Activated naive CD4-positive, alpha-beta T cell treated with Interleukin-2 at 50 U/mL for 16 hours (primary cell): ENCODE results near the gene AQP12A.

Experiments used
- DNase-seq: peaks from one replicate; pipeline ENCODE4 v3.0.0-alpha.2; 2020

Gene AQP12A

DNA sequence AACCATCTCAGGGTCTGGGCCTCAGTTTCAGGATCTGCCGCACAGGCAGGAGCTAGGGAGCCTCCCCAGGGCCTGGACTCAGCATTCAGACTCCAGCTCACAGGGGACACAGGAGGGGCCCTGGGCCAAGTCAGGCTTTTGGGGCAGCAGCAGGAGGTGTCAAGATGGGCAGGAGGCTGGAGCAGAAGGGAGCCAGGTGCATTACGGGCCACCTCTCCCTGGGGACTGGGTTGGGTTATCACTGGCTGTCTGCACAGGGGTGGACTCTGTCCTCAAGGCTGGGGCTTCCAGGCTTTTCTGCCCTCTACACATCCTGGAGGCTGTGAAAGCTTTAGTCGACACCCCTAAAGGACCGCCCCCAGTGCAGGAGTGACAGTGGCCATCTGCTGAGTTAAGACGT lies 20.0 kb downstream of the AQP12A start:
- DNase-seq: no peak

GRCh38 chr2:240712121-240712520 lies 20.5 kb downstream of the AQP12A start:
- DNase-seq: no peak

GRCh38 chr2:240713071-240713927 lies 21.6 kb downstream of the AQP12A start:
- no peak for DNase-seq

DNA sequence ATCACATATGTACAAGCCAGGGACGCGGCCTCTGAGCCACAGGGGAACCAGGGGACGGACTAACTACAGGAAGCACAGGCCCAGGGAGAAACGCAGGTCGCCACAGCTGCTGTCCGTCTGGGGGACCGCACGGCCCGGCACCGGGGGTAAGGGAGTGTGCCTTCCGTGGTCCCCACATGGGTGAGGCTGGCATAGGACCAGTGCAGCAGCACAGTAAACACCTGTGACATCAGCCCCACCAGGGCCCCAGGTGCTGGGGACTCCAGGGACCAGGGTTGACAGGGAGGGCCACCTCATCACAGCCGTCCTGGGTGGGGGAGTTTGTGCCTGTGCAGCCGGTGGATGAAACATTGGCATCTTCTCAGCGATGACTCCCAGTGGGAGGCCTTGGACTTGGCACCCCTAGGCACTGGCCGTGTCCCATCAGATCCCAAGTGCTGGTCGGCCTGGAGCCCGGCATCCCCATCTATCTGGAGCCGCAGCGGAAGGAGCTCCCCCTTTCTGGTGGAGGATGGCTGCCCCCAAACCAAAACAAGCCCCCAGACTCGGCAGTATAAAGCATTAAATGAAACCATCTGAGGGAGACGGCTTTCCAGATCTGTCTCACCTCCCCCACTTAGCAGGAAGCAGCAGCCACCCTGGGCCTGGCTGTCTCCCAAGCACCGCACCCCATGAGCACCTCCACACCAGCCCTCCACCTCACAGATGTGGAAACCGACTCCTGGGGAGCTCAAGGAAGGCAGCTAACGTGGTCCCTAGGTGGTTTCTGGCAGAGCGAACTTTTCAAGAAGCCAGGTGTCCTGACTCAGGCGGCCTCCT lies 22.5 kb downstream of the AQP12A start:
- no peak for DNase-seq

DNA sequence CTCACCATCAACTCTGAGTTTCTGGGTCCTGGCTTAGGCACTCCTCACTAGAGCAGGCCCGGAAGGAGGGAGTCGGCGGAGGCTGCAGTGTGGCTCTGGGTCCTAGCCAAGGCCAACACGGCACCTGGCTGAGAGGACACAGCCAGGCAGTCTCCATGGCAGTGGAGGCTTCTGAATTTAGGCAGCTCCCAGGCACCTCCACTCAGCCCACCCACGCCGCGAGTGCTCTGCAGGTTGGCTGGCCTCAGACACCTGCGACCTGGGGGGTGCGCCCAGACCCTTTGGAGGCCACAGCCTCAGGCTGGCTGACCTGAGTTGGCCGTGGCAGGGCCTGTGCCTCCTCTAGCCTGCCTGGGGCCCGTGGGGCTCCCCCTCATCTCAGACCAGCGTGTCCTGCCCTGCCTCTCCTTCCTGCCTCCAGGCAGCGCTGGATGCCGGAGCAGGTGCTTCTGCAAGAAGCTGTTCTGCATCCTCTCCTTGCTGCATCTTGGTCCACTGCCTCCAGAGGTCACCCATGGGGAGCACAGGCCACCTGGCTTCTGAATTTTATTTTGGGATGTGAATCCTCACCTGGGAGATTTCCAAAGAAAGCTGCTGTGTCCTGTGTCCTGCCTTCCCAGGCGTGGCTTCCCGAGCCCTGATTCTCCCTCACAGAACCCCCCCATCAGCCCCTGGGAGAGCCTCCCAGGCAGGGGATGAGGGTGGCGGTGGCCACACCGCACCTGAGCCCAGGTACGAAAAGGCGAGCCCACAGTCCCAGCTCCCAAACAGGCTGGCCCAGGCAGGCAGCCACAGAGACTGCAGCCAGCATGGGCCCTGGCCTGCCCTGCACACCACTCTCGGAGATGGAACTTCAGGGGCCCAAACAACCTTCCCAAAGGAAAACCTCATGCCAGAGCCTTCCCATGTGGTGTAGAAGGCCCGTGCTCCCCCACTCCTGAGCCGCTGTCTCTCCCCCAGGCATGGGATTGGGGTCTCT lies 23.4 kb downstream of the AQP12A start:
- no peak for DNase-seq

DNA sequence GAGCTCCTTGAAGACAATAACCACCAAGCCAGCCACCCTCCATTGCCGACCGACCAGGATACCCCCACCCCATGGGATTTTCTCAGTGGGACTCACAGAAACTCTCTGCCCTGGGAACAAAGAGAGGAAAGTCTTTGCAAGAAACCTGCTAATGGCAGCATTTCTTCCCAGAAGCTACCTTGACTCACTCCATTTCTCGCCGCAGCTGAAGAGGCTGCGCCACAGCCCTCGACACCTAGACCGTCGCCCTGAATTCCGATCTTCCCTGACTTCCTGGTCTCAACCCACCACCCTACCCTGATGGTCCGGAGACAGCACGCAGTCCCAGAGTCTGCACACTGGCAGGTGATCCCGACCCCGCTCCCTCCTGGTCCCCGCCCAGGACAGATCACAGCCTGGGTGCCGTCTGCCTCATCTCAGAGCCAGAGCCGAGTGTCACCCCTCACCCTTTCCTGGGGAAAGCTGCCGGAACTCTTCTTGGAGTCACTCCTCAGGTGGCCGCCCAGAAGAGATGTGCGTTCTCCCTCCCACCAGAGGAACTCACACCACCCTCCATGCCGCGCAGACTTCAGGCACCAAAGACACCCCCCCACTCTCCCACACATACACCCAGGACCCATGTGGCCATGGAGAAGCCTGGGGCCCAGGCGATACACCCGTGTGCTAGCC lies 24.6 kb downstream of the AQP12A start:
- DNase-seq: no peak

DNA sequence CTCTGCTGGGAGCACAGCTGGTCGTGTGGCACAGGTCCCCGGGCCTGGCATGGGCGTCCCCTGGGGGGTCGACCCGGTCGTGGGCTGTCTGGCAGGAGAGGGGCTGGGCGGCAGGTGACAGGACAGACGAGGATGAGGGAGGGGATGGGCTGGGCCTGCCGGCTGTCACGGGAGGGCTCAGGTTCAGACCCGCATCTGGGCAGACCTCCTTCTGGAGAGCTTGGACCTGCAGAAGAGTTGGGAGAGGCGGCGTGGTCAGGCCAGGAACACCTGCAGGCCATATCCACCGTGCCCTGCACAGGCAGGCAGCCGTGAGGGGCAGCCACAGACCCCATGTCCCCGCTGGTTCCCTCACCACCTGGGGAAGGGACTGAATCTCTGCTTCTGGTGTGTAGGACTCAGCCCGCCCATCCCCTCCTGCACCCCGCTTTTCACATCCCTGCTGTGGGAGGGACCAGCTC lies 25.5 kb downstream of the AQP12A start:
- no peak for DNase-seq

DNA sequence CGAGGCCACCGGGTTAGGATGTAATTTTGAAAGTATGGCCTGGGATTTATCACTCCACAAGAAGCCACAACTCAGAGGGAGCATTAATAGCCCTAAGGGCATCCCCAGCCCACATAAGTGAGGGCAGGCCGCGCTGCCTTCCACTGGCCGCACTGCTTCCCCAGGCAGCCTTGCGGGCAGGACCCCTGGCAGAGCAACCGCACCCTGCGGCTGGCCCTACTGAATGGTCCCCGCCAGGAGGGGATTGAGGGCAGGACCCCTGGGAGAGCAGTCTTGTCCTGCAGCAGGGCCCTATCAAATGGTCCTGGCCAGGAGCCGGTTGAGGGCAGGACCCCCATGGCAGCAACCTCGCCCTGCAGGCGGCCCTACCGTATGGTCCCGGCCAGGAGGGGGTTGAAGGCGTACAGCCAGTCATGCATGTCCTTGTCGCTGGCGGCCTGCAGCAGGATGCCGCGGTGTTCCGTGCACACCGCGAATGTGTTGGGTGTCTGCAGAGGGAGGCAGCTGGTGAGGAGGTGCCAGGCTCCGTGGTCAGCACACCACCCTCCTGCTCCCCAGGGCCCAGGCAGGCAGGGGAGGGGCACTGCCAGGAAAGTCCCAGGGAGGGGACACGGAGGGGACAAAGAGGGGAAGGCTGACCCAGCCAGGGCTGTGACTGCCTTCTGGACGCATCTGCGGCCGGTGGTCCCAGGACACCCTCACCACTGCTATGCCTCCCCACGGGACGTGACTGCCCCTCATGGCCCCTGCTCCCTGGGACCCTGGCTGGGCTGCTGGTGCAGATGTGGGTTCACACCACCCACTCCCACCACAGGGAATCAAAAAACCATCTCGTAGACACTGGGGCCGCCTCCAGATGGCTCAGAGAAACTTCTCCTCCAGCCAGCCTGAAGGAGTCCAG lies 26.3 kb downstream of the AQP12A start:
- DNase-seq: no peak

DNA sequence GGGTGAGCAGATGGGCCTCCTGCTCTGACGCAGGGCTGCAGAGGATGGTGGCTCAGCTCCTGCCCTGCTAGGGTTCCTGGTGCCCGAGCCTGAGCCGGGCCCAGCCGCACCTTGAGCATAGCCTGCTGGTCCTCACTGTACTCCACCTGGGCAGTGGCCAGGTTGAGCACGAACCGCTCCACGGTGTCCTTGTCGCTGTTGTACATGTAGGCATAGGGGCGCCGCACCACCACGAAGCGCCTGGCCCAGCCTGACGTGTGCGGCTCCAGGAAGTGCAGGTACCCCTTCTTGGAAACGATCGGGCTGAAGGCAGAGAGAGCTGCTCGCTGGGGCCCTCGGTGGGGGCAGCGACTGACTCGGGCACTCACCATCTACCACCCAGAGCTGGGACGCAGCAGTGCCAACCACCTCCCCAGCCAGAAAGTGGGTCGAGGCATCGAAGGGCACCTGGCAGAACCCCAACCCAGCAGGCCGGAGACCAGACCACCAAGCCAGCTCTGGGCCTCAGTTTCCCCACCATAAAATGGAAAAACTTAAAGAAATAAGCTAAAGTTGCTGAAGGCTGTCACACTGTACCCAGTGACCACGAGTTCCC lies 27.3 kb downstream of the AQP12A start:
- no peak for DNase-seq

GRCh38 chr2:240719676-240720545 lies 28.2 kb downstream of the AQP12A start:
- DNase-seq: no peak

- no peak for DNase-seq
Measured at GRCh38 chr2:240720686-240721595, 29.3 kb downstream of the AQP12A start.

- DNase-seq: no peak
Measured at GRCh38 chr2:240721596-240722180, 30.0 kb downstream of the AQP12A start.

DNA sequence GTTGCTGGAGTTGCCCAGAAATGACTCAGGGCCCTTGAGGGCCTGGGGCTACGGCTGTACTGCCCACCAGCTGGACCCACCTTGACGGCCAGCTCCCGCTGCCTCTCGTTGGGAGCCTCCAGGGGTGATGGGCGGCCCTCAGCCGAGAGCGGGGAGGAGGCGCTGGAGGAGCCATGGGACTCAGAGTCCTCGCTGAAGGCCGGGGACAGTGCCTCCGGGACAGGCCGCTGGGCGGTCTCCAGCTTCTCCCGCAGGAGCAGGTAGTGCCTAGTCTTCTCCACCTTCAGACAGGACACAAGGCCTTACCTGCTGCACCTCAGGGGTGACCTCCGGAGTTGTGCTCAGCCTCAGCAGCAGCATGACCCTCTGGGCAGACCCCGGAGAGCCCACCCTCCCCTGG lies 30.7 kb downstream of the AQP12A start:
- no peak for DNase-seq

DNA sequence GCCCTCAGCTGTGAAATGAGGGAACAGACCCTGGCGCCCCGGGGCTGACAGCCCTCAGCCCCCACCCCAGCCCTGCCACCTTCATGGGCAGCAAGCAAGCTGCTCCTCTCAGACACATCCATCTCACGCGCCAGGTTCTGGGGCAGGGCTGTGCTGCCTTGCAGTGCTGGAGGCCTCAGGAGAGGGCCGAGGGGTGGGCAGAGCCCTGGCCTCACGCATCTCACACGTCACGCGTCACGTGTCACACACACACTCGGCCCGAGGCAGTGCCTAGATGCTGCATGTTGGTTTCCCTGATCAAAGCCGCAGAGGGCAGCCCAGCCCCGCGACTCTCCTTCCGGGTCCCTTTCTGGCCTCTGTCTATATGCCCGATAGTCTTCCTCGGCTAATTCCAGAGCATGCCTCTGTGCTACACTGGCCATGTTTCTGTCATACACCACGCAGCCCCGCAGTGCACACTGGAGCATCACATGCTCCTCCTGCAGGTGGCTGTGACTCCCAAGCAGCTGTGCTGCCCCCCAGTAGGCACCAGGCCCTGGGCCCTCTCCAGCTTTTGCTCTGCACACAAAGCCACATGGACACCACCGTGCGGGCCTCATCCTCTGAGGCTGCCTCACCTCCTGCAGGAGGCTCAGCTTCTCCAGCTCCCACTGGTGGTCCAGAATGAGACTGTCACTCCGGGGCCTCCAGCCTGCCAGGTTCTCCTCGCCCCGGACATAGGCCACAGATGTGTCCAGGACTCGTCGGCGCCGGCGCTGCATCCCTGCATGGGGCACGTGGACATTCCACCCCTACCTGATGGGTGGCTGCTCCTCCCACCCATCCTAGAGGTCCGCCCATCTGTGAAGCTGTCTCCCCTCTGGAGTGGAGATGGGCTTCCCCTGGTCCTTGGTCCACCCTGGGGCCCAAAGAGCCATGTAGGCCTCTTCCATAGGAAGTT lies 31.4 kb downstream of the AQP12A start:
- no peak for DNase-seq

DNA sequence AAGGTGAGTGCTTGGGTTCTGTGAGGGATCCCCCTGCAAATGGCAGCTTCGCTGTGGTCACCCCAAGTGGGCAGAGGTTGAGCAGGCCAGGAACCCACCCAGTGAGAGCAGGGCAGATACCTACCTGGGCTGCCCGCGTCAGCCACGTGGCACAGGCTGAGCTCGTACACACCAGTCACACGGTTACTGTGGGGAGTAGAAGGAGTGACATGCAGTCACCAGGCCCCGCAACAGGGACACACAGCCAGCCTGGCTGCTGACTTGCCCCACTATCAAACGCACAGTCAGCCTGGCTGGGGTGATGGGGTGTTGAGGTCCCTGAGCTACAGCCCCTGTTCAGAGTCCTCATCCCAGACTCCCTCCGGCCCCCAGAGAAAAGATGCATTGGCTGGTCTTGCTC lies 32.2 kb downstream of the AQP12A start:
- no peak for DNase-seq

DNA sequence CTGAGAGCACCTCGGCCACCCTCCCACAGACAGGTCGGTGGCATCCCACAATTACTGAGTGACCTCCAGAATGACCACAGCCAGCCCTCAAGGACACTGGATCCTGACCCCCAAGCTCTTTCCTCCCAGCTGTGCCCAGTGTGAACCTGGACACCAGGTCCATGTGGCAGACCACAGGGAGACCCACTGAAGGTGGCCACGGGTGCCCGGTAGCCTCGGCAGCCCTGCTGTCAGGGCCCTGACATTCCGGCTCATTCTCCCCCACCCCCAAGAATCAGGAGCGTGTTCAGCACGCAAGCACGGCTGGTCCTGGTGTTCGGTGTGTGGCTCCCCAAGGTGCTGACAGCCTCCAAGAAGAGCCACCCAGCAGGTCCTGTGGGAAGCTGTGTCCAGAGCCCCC lies 32.8 kb downstream of the AQP12A start:
- no peak for DNase-seq

- DNase-seq: no peak
Measured at GRCh38 chr2:240725266-240725665, 33.6 kb downstream of the AQP12A start.
